OCI-LY3 (cell line): ENCODE measurements around the gene ANKRD33.

ENCODE experiments used
- H2AFZ ChIP-seq: fragments of 200-600, 300-600 bp; shearing (Covaris generic); 2 replicates; pipeline ENCODE4 v1.6.0; 2014; ENCODE audit warnings: antibody characterized with exemption, low read depth, low read length
- H3K27ac ChIP-seq: fragments of 200-600, 300-600 bp; sonication (generic); 2 replicates; pipeline ENCODE4 v1.5.1; 2014; ENCODE audit warnings: mild to moderate bottlenecking, low read length, moderate library complexity, mixed read lengths
- H3K27me3 ChIP-seq: fragments of 200-600, 300-600 bp; sonication (generic); 2 replicates; pipeline ENCODE4 v1.6.1; 2014; ENCODE audit warnings: low read depth, low read length, mixed read lengths
- H3K36me3 ChIP-seq: fragments of 200-600, 300-600 bp; sonication (generic); replicated peaks from 2 replicates; pipeline ENCODE3; 2014; ENCODE audit warnings: low read depth, low read length, mixed read lengths
- H3K4me1 ChIP-seq: fragments of 300-600, 200-600 bp; sonication (generic); 2 replicates; pipeline ENCODE4 v1.6.1; 2014; ENCODE audit warnings: low read length, mixed read lengths
- H3K4me2 ChIP-seq: fragments of 200-600, 300-600 bp; sonication (generic); 2 replicates; pipeline ENCODE4 v1.6.1; 2014; ENCODE audit warnings: low read length, mixed read lengths
- H3K4me3 ChIP-seq: fragments of 300-600, 200-600 bp; sonication (generic); 2 replicates; pipeline ENCODE4 v1.5.1; 2014; ENCODE audit warnings: antibody characterized with exemption, mild to moderate bottlenecking, low read length, moderate library complexity
- H3K79me2 ChIP-seq: fragments of 300-600, 200-600 bp; shearing (Covaris generic); 2 replicates; pipeline ENCODE4 v1.6.1; 2014; ENCODE audit warnings: mild to moderate bottlenecking, low read length, mixed read lengths
- H3K9ac ChIP-seq: fragments of 300-600, 200-600 bp; shearing (Covaris generic); 2 replicates; pipeline ENCODE4 v1.6.0; 2014; ENCODE audit warnings: mild to moderate bottlenecking, low read length, moderate library complexity
- H3K9me3 ChIP-seq: fragments of 200-600, 300-600 bp; shearing (Covaris generic); 2 replicates; pipeline ENCODE4 v1.6.1; 2014; ENCODE audit warnings: low read length, mixed read lengths; ENCODE audit not compliant: insufficient read depth
- H4K20me1 ChIP-seq: fragments of 200-600, 300-600 bp; sonication (generic); 2 replicates; pipeline ENCODE4 v1.6.1; 2016; ENCODE audit warnings: low read length, mixed read lengths; ENCODE audit not compliant: insufficient read depth
- EZH2phosphoT487 ChIP-seq: fragments of 200-600 bp; shearing (Covaris generic); IDR thresholded peaks from 2 replicates; pipeline ENCODE4 v1.6.1; 2018; ENCODE audit warnings: antibody characterized with exemption, mixed run types, low read depth
- TF ChIP-seq, protein P1 (sequence below): fragments of 200-600, 300-600 bp; sonication (generic); IDR thresholded peaks from 2 replicates; pipeline ENCODE4 v1.5.1; 2014; ENCODE audit warnings: antibody characterized with exemption, low read length, low read depth

ANKRD33 gene

GRCh38 chr12:51917746-51918453 lies 30.0 kb downstream of the ANKRD33 start:
- no peak overlapping the region for H3K9ac ChIP-seq

DNA sequence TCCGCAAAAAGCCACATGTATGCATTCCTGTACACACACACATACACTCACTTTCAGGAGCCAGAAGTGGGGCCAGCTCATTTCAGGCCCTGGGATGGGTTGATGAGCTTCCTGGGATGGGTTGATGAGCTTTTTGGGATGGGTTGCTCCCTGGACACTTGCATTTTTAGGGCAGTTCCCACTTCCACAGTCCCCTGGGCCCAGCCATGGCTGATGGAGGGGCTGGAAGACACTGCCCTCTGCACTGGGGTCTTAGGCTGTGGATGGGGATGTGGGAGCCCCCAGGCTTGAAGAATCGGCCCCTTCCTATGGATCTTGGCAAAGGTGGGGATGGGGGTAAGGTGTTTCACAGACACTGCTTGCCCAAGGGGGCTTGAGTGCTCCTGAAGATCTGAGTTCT lies 32.1 kb downstream of the ANKRD33 start:
- Histone ChIP-seq H3K27me3 (peaks cover 14% of the 10 kb centered on the region), H3K36me3 (no peaks in the 10 kb centered on the region), H4K20me1 (no peaks in the 10 kb centered on the region), H3K27ac (no peak overlapping the region), H3K4me3 (no peak overlapping the region), H3K79me2 (no peaks in the 10 kb centered on the region), H3K4me2 (no peak overlapping the region), H3K9me3 (no peaks in the 10 kb centered on the region), H3K4me1 (peaks cover 16% of the 10 kb centered on the region), H3K9ac (no peak overlapping the region), H2AFZ (no peak overlapping the region)
- TF ChIP-seq, protein P1, sequence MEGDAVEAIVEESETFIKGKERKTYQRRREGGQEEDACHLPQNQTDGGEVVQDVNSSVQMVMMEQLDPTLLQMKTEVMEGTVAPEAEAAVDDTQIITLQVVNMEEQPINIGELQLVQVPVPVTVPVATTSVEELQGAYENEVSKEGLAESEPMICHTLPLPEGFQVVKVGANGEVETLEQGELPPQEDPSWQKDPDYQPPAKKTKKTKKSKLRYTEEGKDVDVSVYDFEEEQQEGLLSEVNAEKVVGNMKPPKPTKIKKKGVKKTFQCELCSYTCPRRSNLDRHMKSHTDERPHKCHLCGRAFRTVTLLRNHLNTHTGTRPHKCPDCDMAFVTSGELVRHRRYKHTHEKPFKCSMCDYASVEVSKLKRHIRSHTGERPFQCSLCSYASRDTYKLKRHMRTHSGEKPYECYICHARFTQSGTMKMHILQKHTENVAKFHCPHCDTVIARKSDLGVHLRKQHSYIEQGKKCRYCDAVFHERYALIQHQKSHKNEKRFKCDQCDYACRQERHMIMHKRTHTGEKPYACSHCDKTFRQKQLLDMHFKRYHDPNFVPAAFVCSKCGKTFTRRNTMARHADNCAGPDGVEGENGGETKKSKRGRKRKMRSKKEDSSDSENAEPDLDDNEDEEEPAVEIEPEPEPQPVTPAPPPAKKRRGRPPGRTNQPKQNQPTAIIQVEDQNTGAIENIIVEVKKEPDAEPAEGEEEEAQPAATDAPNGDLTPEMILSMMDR, result no peak
- no peak for TF ChIP-seq EZH2phosphoT487

More at GRCh38 chr12:51917746-51918453, 30.0 kb downstream of the ANKRD33 start:
- TF ChIP-seq, protein P1, result no peak
- TF ChIP-seq EZH2phosphoT487, result no peak
- Histone ChIP-seq H2AFZ (no peak overlapping the region), H3K27ac (no peak overlapping the region), H4K20me1 (no peaks in the 10 kb centered on the region), H3K27me3 (no peaks in the 10 kb centered on the region), H3K36me3 (no peaks in the 10 kb centered on the region), H3K4me3 (no peak overlapping the region), H3K79me2 (no peaks in the 10 kb centered on the region), H3K4me1 (peaks cover 6% of the 10 kb centered on the region), H3K9me3 (no peaks in the 10 kb centered on the region), H3K4me2 (no peak overlapping the region)

GRCh38 chr12:51921017-51921725 lies 33.3 kb downstream of the ANKRD33 start:
- Histone ChIP-seq H3K27ac (no peak overlapping the region), H3K27me3 (peaks cover 19% of the 10 kb centered on the region), H3K4me1 (peaks cover 16% of the 10 kb centered on the region), H2AFZ (no peak overlapping the region), H3K79me2 (no peaks in the 10 kb centered on the region), H4K20me1 (no peaks in the 10 kb centered on the region), H3K4me3 (no peak overlapping the region), H3K9me3 (no peaks in the 10 kb centered on the region), H3K9ac (no peak overlapping the region), H3K36me3 (no peaks in the 10 kb centered on the region), H3K4me2 (no peak overlapping the region)
- TF ChIP-seq, protein P1, result no peak
- TF ChIP-seq EZH2phosphoT487, result no peak

DNA sequence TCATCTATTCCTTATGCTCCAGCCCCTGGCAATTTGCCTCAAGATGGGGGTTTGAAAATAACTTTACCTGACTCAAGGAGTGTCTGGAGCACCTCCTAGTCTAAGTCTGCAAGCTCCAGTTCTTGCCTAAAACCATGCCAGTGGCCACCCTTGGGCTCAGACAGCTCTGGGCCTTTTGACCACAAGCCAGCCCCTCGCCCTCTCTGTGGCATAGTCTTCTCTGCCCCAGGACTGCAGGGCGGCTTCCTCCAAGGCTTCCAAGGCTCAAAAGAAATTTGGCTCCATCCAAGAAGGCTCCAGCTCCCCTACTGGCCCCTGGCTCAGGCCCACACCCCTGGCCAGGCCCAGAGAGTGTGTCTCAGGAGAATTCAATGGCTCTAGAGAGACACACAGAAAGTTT lies 34.2 kb downstream of the ANKRD33 start:
- Histone ChIP-seq H3K4me2 (no peak overlapping the region), H3K4me3 (no peak overlapping the region), H3K4me1 (peaks cover 16% of the 10 kb centered on the region), H3K27me3 (peaks cover 19% of the 10 kb centered on the region), H3K9me3 (no peaks in the 10 kb centered on the region), H2AFZ (no peak overlapping the region), H4K20me1 (no peaks in the 10 kb centered on the region), H3K79me2 (no peaks in the 10 kb centered on the region), H3K36me3 (no peaks in the 10 kb centered on the region), H3K9ac (no peak overlapping the region), H3K27ac (no peak overlapping the region)
- TF ChIP-seq, protein P1, result no peak
